Skeletal muscle satellite cell (primary cell): ENCODE data around the gene GRIK2.

Source experiments
- H3K27me3 ChIP-seq: 2 replicates; pipeline ENCODE4 v1.7.0; 2013; ENCODE audit warnings: low read length; ENCODE audit not compliant: control insufficient read depth, insufficient read depth
- H3K36me3 ChIP-seq: 2 replicates; pipeline ENCODE4 v1.7.0; 2013; ENCODE audit warnings: mild to moderate bottlenecking, control low read depth, low read length; ENCODE audit not compliant: insufficient read depth
- H3K4me1 ChIP-seq: 2 replicates; pipeline ENCODE4 v1.7.0; 2013; ENCODE audit warnings: low read length; ENCODE audit not compliant: control insufficient read depth, insufficient read depth
- H3K4me2 ChIP-seq: 2 replicates; pipeline ENCODE4 v1.7.0; 2013; ENCODE audit warnings: mild to moderate bottlenecking, low read length
- H3K4me3 ChIP-seq: 2 replicates; pipeline ENCODE4 v1.7.0; 2013; ENCODE audit warnings: low read length
- H3K9ac ChIP-seq: 2 replicates; pipeline ENCODE4 v1.7.0; 2013; ENCODE audit warnings: mild to moderate bottlenecking, low read depth, low read length, moderate library complexity
- H3K9me3 ChIP-seq: replicated peaks from 2 replicates; pipeline ENCODE4 v1.7.0; 2013; ENCODE audit warnings: mild to moderate bottlenecking, control low read depth, low read length

Gene GRIK2

GRCh38 chr6:101722991-101723579 is 329.6 kb downstream of the GRIK2 start:
- no peak overlapping the region for H3K4me3 ChIP-seq
- no peaks in the 10 kb centered on the region for H3K36me3 ChIP-seq
- peak overlapping the region; percentile 26 for H3K4me2 ChIP-seq
- no peaks in the 10 kb centered on the region for H3K9me3 ChIP-seq
- peak overlapping the region; percentile 38 for H3K9ac ChIP-seq
- no peaks in the 10 kb centered on the region for H3K27me3 ChIP-seq
- H3K4me1 ChIP-seq, result peaks cover 24% of the 10 kb centered on the region

GRCh38 chr6:101728388-101728787 is 334.9 kb downstream of the GRIK2 start:
- Histone ChIP-seq H3K9ac (no peak overlapping the region), H3K4me1 (peaks cover 11% of the 10 kb centered on the region), H3K4me3 (no peak overlapping the region), H3K4me2 (no peak overlapping the region), H3K9me3 (no peaks in the 10 kb centered on the region), H3K36me3 (no peaks in the 10 kb centered on the region), H3K27me3 (no peaks in the 10 kb centered on the region)

GRCh38 chr6:101728956-101729355 is 335.4 kb downstream of the GRIK2 start:
- H3K4me1 ChIP-seq, result peaks cover 5% of the 10 kb centered on the region
- no peak overlapping the region for H3K4me3 ChIP-seq
- no peaks in the 10 kb centered on the region for H3K9me3 ChIP-seq
- H3K27me3 ChIP-seq, result no peaks in the 10 kb centered on the region
- H3K4me2 ChIP-seq, result no peak overlapping the region
- H3K9ac ChIP-seq, result no peak overlapping the region
- no peaks in the 10 kb centered on the region for H3K36me3 ChIP-seq

GRCh38 chr6:101730954-101731353 is 337.4 kb downstream of the GRIK2 start:
- no peaks in the 10 kb centered on the region for H3K27me3 ChIP-seq
- peak overlapping the region; percentile 51 for H3K4me2 ChIP-seq
- peaks cover 3% of the 10 kb centered on the region for H3K4me1 ChIP-seq
- H3K4me3 ChIP-seq, result peak overlapping the region; percentile 41
- no peaks in the 10 kb centered on the region for H3K9me3 ChIP-seq
- no peaks in the 10 kb centered on the region for H3K36me3 ChIP-seq
- H3K9ac ChIP-seq, result no peak overlapping the region

- H3K4me1 ChIP-seq, result peaks cover 3% of the 10 kb centered on the region
- H3K9me3 ChIP-seq, result no peaks in the 10 kb centered on the region
- no peaks in the 10 kb centered on the region for H3K27me3 ChIP-seq
- no peak overlapping the region for H3K4me2 ChIP-seq
- H3K36me3 ChIP-seq, result no peaks in the 10 kb centered on the region
- no peak overlapping the region for H3K9ac ChIP-seq
- no peak overlapping the region for H3K4me3 ChIP-seq
Observed at GRCh38 chr6:101733899-101734298, 340.4 kb downstream of the GRIK2 start.

GRCh38 chr6:101738481-101738880 is 345.0 kb downstream of the GRIK2 start:
- Histone ChIP-seq H3K36me3 (no peaks in the 10 kb centered on the region), H3K27me3 (no peaks in the 10 kb centered on the region), H3K4me3 (no peak overlapping the region), H3K4me1 (no peaks in the 10 kb centered on the region), H3K9me3 (no peaks in the 10 kb centered on the region), H3K4me2 (no peak overlapping the region), H3K9ac (no peak overlapping the region)

GRCh38 chr6:101740631-101741030 is 347.1 kb downstream of the GRIK2 start:
- no peaks in the 10 kb centered on the region for H3K9me3 ChIP-seq
- no peak overlapping the region for H3K9ac ChIP-seq
- H3K4me2 ChIP-seq, result no peak overlapping the region
- H3K36me3 ChIP-seq, result no peaks in the 10 kb centered on the region
- no peaks in the 10 kb centered on the region for H3K4me1 ChIP-seq
- H3K4me3 ChIP-seq, result no peak overlapping the region
- H3K27me3 ChIP-seq, result no peaks in the 10 kb centered on the region

- H3K9me3 ChIP-seq, result no peaks in the 10 kb centered on the region
- H3K36me3 ChIP-seq, result no peaks in the 10 kb centered on the region
- no peak overlapping the region for H3K9ac ChIP-seq
- no peak overlapping the region for H3K4me2 ChIP-seq
- no peak overlapping the region for H3K4me3 ChIP-seq
- no peaks in the 10 kb centered on the region for H3K4me1 ChIP-seq
- no peaks in the 10 kb centered on the region for H3K27me3 ChIP-seq
Observed at GRCh38 chr6:101741474-101742171, 348.1 kb downstream of the GRIK2 start.

GRCh38 chr6:101747160-101747559 is 353.7 kb downstream of the GRIK2 start:
- Histone ChIP-seq H3K4me1 (no peaks in the 10 kb centered on the region), H3K27me3 (no peaks in the 10 kb centered on the region), H3K36me3 (no peaks in the 10 kb centered on the region), H3K9ac (no peak overlapping the region), H3K4me3 (no peak overlapping the region), H3K9me3 (no peaks in the 10 kb centered on the region), H3K4me2 (no peak overlapping the region)

GRCh38 chr6:101747716-101748115 is 354.2 kb downstream of the GRIK2 start:
- no peaks in the 10 kb centered on the region for H3K4me1 ChIP-seq
- H3K4me3 ChIP-seq, result no peak overlapping the region
- no peak overlapping the region for H3K9ac ChIP-seq
- H3K36me3 ChIP-seq, result no peaks in the 10 kb centered on the region
- no peaks in the 10 kb centered on the region for H3K27me3 ChIP-seq
- H3K4me2 ChIP-seq, result no peak overlapping the region
- H3K9me3 ChIP-seq, result no peaks in the 10 kb centered on the region

GRCh38 chr6:101755931-101756330 is 362.4 kb downstream of the GRIK2 start:
- no peaks in the 10 kb centered on the region for H3K36me3 ChIP-seq
- H3K4me1 ChIP-seq, result peaks cover 2% of the 10 kb centered on the region
- no peak overlapping the region for H3K9ac ChIP-seq
- H3K4me3 ChIP-seq, result no peak overlapping the region
- H3K9me3 ChIP-seq, result no peaks in the 10 kb centered on the region
- no peaks in the 10 kb centered on the region for H3K27me3 ChIP-seq
- H3K4me2 ChIP-seq, result no peak overlapping the region

GRCh38 chr6:101758368-101758767 is 364.9 kb downstream of the GRIK2 start:
- Histone ChIP-seq H3K36me3 (no peaks in the 10 kb centered on the region), H3K4me2 (no peak overlapping the region), H3K9me3 (no peaks in the 10 kb centered on the region), H3K4me3 (no peak overlapping the region), H3K27me3 (no peaks in the 10 kb centered on the region), H3K9ac (no peak overlapping the region), H3K4me1 (peaks cover 5% of the 10 kb centered on the region)
